GM19193 (cell line): ENCODE data around the gene CCR2.

Source experiments
- POLR2A ChIP-seq: IDR thresholded peaks from 4 replicates; pipeline ENCODE4 v1.6.1; 2011; ENCODE audit not compliant: insufficient read depth, insufficient read length; ENCODE audit errors: extremely low read depth

Gene CCR2

DNA sequence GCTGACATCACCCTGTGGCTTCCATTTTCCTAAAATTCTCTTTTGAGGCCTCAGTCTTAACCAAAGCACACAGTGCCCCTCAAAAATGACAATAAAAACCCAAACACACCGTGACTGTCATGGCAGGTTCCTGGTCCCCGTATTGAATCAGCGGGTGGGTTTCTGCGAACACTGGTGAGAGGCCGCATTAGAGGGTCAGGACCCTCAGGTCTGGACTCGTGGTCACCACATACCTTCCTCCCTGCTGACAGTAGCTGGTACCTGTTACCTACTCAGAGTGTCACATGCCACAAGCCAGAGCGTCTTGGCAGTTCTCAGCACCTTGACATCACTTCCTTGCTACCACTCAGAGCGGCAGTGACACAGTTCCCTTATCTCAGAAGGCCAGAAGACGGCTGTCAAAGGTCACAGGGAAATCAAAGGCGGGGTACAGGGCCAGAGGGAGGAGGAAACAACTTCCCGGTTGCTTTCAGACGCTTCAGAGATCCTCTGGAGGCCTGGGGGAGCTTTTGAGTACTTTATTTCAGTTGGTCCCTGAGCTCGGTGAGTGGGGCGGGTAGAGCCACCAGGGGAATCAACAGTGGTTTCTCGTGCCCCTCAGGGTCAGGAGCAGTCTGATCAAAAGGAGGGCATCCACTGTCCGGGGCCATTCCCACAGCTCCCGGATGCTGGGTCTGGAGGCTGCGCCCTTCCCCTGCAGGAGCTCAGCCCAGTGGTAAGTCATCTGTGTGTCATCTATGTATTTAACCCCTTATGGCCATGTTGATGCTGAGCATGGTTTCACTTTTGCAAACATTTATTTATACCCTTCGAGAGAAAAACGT is 53.1 kb downstream of the CCR2 start, which contains the start of the genes CCR5AS and CCRL2:
TSS of gene CCR5AS (minus strand) at position 279 of the 824 bp plus-strand sequence.
TSS of gene CCRL2 (plus strand) at position 472 of the 824 bp plus-strand sequence. CDS start 821 bp downstream, outside the sequence.
- no peak for TF ChIP-seq POLR2A

DNA sequence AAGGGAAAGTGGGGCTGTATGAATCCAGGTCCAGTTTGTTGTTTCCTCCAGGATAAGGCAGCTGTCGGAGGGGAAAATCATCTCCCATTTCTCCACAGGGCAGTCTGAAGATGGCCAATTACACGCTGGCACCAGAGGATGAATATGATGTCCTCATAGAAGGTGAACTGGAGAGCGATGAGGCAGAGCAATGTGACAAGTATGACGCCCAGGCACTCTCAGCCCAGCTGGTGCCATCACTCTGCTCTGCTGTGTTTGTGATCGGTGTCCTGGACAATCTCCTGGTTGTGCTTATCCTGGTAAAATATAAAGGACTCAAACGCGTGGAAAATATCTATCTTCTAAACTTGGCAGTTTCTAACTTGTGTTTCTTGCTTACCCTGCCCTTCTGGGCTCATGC is 54.1 kb downstream of the CCR2 start:
- TF ChIP-seq POLR2A, result no peak

DNA sequence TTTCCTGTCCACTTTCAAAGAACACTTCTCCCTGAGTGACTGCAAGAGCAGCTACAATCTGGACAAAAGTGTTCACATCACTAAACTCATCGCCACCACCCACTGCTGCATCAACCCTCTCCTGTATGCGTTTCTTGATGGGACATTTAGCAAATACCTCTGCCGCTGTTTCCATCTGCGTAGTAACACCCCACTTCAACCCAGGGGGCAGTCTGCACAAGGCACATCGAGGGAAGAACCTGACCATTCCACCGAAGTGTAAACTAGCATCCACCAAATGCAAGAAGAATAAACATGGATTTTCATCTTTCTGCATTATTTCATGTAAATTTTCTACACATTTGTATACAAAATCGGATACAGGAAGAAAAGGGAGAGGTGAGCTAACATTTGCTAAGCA is 54.9 kb downstream of the CCR2 start:
- TF ChIP-seq POLR2A, result no peak

DNA sequence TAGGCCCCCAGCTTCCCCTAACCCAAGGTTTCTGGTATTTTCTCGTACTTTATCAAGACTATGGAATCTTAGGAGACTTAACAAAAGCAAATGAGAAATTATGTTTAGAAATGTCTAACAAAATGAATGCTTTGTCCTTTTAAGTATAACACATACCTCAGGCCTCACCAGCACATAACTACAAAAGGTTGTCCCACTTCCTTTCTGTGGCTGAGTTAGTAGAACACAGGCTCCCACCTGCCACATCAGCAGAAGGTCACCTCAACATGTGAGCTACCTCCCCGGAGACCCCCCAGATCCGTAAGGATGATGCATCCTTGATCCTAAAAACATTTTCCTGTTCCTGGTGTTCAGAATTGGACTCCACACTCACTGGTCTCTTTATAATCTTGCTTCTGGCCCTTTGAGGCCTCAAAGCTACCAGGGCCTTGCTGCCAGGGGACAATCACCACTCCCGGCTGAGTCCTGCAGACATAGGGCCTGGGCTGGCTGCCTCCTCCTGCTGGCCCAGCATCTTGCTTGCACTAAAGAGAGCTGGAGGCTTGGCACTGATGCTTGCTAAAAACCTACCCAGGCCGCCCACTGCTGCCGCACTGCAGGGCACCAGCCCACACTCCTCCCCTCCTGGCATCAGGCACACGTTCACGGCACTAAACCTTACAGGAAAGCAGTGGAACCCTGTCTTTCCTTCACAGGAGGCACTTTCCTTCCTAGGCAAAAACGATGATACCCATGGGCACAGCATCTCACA is 56.0 kb downstream of the CCR2 start:
- no peak for TF ChIP-seq POLR2A
